Rectal smooth muscle tissue (tissue), 1 donor: ENCODE results near the gene SLC48A1.
"Not testable (repeated sequence)": the region's sequence is repeated elsewhere in the genome, so short reads cannot be mapped to it uniquely, and the experiment has no call there.

ENCODE experiments used
- H3K27ac ChIP-seq: one replicate; pipeline ENCODE4 v1.7.0; 2013; ENCODE audit warnings: low read depth, low read length, inconsistent platforms
- H3K27me3 ChIP-seq: one replicate; pipeline ENCODE4 v1.7.0; 2013; ENCODE audit warnings: low read length; ENCODE audit not compliant: control insufficient read depth, insufficient read depth
- H3K36me3 ChIP-seq: one replicate; pipeline ENCODE4 v1.7.0; 2013; ENCODE audit warnings: low read length; ENCODE audit not compliant: control insufficient read depth, insufficient read depth
- H3K4me1 ChIP-seq: one replicate; pipeline ENCODE4 v1.7.0; 2013; ENCODE audit warnings: low read length; ENCODE audit not compliant: control insufficient read depth, insufficient read depth
- H3K4me3 ChIP-seq: one replicate; pipeline ENCODE4 v1.7.0; 2013; ENCODE audit warnings: low read length
- H3K9ac ChIP-seq: one replicate; pipeline ENCODE4 v1.7.0; 2013; ENCODE audit warnings: low read length

The SLC48A1 gene

GRCh38 chr12:47809518-47809917, 36.5 kb downstream of the SLC48A1 start:
- Histone ChIP-seq H3K27ac (peak overlapping the region; percentile 97), H3K4me1 (peaks cover 85% of the 10 kb centered on the region)
- H3K9ac ChIP-seq, H3K27me3 ChIP-seq, H3K4me3 ChIP-seq, H3K36me3 ChIP-seq: not testable (repeated sequence)

DNA sequence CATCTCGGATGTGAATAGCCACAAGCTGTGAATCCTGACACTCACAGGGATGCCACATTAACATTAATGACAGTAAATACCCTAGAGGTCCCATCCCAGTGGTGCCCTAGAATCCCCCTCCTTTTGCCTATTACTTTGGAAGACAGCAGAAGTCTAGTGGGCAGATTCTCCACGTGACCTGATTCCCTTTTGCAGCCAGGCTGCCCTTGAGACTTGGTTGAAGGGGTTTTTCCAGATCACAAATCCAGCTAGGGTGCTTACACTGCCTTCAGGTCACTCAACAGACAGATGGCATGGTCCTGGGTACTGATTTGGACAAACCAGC, 38.0 kb downstream of the SLC48A1 start:
- peaks cover 73% of the 10 kb centered on the region for H3K4me1 ChIP-seq
- peak overlapping the region; percentile 34 for H3K9ac ChIP-seq
- peak overlapping the region; percentile 97 for H3K27ac ChIP-seq
- H3K4me3 ChIP-seq = peak overlapping the region; percentile 14
- H3K27me3 ChIP-seq = no peaks in the 10 kb centered on the region
- H3K36me3 ChIP-seq = no peaks in the 10 kb centered on the region

DNA sequence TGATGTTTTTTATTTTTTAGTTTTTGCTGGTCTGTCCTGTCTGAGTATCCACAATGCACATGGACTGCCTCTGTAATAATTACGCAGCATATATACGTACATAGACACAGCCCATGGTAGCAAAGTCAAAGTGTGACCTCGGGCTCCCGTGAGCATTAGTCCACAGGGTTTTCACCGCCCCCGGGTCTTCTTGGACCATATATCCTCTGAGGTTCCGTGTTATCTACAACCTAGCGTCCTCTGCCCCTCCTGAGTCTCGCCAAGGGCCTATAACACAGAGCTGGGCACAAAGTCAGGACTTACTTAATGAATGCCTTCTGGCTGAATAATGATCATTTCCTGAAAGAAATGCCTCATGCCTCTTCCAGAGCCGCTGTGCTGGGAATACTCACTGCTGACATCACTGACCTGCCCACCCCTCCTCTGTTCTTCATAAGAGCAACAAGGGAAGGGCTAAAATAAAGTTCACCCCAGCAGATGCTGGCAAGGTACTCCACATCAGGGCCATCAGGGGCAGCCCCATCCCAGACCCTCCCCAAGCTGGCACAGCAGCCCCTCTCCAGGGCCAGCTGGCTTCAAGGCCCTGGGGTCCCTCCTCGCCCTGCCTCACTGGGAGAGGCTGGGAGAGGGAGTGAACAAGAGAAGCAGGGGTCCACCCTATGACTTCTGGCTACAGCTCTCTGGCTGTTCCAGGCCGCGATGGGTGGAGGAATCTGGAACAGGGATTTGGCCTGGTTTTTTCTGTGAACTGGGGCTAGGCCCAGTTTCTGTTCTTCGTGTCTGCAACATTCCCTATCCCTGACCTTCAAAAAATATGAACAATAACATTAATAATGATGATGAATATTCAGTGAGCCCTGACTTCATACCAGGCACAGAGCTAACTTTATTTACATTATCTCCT, 38.8 kb downstream of the SLC48A1 start:
- Histone ChIP-seq H3K27ac (peak overlapping the region; percentile 97), H3K27me3 (no peaks in the 10 kb centered on the region), H3K9ac (no peak overlapping the region), H3K4me1 (peaks cover 71% of the 10 kb centered on the region), H3K4me3 (peak overlapping the region; percentile 27), H3K36me3 (no peaks in the 10 kb centered on the region)

- H3K9ac ChIP-seq = peak overlapping the region; percentile 46
Measured at GRCh38 chr12:47812797-47813510, 39.9 kb downstream of the SLC48A1 start.

GRCh38 chr12:47813511-47814196, 40.6 kb downstream of the SLC48A1 start:
- Histone ChIP-seq H3K27me3 (no peaks in the 10 kb centered on the region), H3K27ac (peak overlapping the region; percentile 97), H3K4me3 (peak overlapping the region; percentile 64), H3K4me1 (peaks cover 68% of the 10 kb centered on the region), H3K9ac (peak overlapping the region; percentile 4), H3K36me3 (no peaks in the 10 kb centered on the region)

More at GRCh38 chr12:47812797-47813510, 39.9 kb downstream of the SLC48A1 start:
- Histone ChIP-seq H3K4me1 (peaks cover 71% of the 10 kb centered on the region), H3K27me3 (no peaks in the 10 kb centered on the region), H3K27ac (peak overlapping the region; percentile 97), H3K36me3 (no peaks in the 10 kb centered on the region), H3K4me3 (peak overlapping the region; percentile 64)

DNA sequence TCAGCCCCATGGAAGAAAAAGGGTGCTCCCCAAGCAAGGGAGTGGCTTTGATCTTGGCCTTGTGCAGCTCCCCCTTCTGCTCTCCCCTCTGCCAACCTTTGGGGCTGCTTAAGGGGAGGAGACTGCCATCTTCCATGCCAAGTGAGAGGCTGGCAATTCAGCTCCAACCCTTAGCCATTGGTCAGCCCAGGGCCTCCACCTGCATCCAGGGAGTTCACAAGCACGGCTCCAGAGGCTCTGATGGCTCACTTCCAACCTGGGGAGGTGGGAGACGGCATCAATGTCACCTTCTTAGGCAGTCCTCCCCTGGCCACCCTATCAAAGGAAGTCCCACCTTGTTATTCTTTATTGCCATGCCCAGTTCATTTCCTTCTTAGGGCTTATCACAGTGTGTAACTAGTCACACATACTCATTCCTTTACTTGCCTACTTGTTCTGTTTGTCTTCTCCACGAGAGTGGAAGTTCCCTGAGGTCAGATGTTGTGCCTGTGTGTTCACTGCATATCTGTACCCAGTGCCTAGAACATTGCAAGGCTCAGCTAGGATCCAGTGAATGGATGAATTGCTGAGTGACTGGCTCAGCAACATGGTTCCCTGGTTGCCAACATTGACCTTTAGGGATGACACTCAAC, 41.6 kb downstream of the SLC48A1 start:
- Histone ChIP-seq H3K27ac (peak overlapping the region; percentile 97), H3K4me3 (peak overlapping the region; percentile 64), H3K9ac (no peak overlapping the region), H3K36me3 (no peaks in the 10 kb centered on the region), H3K27me3 (no peaks in the 10 kb centered on the region), H3K4me1 (peaks cover 63% of the 10 kb centered on the region)

- H3K27ac ChIP-seq = peak overlapping the region; percentile 97
- peaks cover 56% of the 10 kb centered on the region for H3K4me1 ChIP-seq
- not testable (repeated sequence) for H3K36me3 ChIP-seq, H3K4me3 ChIP-seq, H3K27me3 ChIP-seq, H3K9ac ChIP-seq
Measured at GRCh38 chr12:47815447-47815846, 42.4 kb downstream of the SLC48A1 start.

DNA sequence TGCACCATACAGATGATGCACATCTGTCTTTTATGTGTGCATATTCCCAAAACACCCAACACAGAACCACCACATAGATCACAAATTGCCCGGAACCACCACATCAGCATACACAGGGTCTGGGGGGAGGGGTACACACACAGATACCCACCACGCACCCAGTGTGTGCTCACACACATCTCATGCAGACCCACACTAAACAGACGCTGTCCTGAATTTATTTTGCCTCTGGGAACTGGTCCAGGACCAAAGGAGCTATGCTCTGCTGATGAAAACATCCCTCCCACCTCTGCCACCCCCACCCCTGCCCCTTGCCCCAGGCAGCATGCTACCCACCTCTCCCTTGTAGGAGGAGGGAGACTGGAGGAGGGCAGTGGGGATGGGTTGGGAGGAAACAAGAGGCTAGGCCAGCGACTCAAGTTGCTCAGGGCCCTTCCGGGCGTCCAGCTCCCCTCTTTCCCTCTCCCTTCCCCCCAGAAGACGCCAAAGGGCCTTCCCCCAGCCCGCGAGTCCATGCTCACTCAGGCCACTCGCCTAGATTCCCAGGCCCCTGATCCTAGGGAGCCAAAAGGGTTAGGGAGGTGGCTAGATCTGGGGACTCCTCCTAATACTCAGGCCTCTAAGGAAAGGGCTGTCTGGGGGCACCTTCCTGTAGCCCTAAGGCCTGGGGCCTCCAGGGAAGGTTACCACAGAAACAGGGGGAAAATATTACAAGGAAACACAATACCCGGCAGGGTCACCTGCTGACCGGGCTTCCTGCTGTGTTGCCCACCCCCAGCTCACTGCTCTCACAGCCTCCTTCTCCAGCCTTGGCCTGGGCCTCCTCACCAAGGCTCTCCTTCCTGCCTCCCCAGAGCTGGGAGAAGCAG, 43.6 kb downstream of the SLC48A1 start:
- Histone ChIP-seq H3K4me3 (peak overlapping the region; percentile 66), H3K27ac (peak overlapping the region; percentile 99), H3K27me3 (no peaks in the 10 kb centered on the region), H3K4me1 (peaks cover 52% of the 10 kb centered on the region), H3K9ac (peak overlapping the region; percentile 14), H3K36me3 (no peaks in the 10 kb centered on the region)

DNA sequence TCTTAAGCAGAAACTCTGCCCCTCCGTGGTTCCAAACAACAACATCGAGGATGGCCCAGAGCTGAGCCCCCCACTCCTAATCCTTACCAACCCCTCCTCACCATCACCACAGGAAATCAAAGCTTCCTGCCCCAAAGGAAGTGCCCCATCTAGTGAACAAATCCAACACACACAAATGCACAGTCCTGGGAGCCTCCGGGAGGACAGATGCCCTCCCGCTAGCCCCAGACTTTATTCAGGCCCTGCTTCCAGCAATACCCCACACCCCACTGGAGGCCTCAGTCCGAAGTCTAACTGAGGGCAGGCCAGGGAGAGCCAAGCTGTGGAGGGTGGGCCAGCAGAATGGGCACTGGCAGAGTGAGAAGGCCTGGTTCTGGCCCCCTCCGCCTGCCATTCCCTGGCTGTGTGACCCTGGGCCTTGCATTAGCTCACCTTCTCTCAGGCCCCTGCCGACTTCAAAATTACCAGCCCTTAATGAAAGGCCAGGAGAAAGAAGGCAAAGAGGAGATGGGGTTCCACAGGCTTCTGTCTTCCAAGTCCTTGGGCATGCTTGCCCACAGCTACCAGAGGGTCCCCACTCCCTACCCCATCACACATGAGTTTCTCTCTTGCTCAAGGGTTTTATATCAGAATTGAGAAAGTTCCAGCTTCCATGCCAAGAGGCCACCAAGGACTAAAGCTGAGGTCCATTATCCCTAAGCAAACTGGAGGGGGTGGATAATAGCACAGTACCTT, 44.4 kb downstream of the SLC48A1 start:
- Histone ChIP-seq H3K4me3 (peak overlapping the region; percentile 66), H3K4me1 (peaks cover 54% of the 10 kb centered on the region), H3K27me3 (no peaks in the 10 kb centered on the region), H3K27ac (peak overlapping the region; percentile 99), H3K9ac (peak overlapping the region; percentile 57), H3K36me3 (no peaks in the 10 kb centered on the region)

DNA sequence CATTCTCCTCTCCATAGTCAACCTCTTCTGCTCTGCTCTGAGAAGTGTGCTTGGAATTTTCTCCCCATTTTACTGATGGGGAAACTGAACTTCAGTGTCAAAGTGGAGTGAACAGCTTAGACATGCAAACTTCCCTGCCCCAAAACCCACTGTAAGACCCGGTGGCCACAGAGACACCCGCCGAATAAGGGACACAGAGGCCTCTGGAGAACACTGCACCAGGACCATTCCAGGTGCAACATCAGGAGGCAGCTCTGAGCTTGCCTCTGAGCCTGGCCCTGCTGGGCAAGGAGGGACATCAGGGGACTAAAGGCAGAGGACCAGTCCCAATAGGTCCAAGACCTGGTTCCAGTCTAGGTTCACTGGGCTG, 45.0 kb downstream of the SLC48A1 start:
- H3K36me3 ChIP-seq = no peaks in the 10 kb centered on the region
- H3K4me3 ChIP-seq = peak overlapping the region; percentile 66
- H3K27me3 ChIP-seq = no peaks in the 10 kb centered on the region
- peak overlapping the region; percentile 99 for H3K27ac ChIP-seq
- peak overlapping the region; percentile 57 for H3K9ac ChIP-seq
- peaks cover 55% of the 10 kb centered on the region for H3K4me1 ChIP-seq
